ENCODE measurements around the gene GSDME.
A peak's percentile ranks its signal among the peaks of the same experiment; 100 is the strongest.

The GSDME gene

DNA sequence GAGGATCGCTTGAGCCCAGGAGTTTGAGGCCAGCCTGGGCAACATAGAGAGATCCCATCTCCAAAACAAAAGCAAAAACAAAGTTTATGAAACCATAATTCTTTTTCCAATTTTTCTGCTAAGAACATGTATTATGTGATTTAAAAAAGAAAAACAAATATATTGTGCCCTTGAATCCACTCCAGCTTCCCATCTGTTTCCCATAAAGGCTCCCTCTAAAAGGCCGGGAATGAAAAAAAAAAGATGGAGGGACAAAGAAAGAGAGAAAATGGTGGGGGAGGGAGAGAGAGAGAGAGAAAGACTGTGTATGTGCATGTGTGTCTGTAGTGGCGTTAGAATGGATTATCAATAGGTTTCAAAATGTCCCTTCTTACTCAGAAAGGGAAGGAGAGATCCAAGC is 20.5 kb upstream of the GSDME start:
- FAIRE-seq (no peak), DNase-seq (ENCODE audit: extremely low spot score, insufficient read length, low read depth) (no peak)

DNA sequence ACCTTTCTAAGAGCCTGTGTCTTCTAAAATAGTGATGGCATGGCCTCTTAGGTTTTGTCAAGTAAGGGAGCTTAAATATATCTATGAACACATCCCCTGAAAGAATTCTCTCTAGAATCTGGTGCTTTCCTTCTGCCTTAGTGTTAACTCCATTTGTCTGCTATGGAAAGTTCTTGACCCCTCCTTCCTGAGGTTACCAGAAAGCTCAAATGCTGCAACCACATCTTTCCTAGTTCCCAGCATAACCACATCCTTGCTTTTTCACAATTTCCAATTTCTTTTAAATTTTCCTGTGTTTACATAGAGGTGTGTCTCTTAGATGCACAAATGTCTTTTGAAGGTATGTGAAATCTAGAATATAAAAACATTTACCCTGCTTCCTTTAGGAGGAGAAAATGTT is 16.4 kb upstream of the GSDME start:
- FAIRE-seq: no peak
- DNase-seq (ENCODE audit: extremely low spot score, insufficient read length, low read depth): no peak

DNA sequence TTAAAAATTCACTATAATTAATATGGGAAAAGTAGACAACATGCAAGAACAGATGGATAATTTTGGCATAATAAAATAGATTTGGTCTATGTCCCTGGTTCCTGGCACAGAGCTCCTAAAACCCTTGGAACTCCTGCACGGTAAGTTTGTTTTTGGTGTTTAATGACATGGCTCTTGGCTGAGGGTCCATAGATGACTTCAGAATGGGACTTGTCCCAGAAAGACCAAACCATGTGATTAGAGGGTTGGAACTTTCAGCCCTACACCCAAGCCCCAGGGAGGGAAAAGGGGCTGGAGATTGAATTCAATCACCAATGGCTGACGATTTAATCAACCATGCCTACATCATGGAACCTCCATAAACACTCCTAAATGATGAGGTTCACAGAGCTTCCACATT is 12.6 kb upstream of the GSDME start:
- no peak for FAIRE-seq
- no peak for DNase-seq (ENCODE audit: extremely low spot score, insufficient read length, low read depth)

DNA sequence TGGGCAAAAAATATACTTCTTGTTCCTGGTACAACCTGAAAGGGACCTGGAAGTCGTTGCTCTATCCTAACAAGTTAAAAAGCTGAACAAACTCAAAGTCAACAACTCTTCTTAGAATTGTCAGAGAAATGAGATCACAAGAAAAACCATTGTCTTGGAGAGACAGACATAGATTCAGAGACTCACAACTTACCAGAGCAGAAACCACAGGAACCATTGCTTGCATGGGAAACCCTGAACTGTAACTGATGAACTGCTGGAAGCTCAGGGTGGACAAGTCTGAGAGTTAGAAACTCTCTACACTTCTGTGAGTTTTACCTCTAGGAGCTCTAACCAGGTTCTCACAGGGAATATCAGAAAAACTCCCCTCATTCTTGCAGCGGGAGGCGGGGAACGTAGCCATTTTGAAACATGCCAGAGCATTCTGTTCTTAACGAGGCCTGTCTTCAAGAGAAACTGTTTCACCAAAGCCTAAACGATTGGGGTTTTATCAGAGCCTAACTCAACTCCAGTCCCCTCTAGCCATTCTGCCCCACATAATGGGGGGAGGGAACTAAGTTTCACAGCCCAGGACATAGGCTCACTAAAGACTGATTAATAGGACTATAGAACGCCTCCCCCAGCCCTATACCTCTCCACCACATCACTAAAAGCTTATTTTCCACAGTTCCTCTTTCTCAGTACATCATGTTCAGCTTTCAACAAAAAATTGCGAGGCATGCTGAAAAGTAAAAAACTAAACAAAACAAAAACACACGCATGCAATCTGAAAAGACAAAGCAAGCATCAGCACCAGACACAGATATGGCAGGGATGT is 12.0 kb upstream of the GSDME start:
- FAIRE-seq: peak; percentile 44
- DNase-seq (ENCODE audit: extremely low spot score, insufficient read length, low read depth): no peak

DNA sequence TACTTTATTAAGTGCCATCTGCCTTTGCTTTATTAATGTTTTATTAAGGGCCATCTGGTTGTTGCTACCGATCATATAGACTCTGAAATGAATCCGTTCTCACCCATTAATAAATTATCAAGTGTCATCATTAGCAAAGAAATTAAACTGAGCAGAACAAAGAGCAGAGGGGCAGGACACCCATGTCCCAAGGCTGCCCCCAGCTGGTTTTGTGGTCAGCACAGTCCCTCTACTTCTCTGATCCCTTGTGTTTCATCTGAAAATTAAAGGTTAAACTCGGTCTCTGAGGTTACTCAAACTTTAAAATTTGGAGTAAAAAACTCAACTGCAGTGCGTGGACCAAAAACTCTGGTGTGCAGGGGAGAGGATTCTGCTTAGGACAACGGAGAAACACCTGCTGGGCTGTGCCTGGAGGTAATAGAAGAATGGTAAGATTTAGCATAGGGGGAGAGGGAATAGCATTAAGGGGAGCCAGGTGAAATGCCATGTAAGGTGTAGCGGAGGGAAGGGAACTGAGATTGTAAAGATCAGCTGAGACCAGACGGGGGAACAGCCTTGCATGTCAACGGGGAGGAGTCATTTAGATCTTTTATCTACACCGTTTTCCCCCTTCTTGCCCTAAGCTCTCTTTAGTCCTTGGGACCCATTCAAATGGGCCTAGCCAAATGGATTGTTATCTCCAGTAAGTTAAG is 10.8 kb upstream of the GSDME start:
- DNase-seq (ENCODE audit: extremely low spot score, insufficient read length, low read depth): no peak
- FAIRE-seq: no peak

DNA sequence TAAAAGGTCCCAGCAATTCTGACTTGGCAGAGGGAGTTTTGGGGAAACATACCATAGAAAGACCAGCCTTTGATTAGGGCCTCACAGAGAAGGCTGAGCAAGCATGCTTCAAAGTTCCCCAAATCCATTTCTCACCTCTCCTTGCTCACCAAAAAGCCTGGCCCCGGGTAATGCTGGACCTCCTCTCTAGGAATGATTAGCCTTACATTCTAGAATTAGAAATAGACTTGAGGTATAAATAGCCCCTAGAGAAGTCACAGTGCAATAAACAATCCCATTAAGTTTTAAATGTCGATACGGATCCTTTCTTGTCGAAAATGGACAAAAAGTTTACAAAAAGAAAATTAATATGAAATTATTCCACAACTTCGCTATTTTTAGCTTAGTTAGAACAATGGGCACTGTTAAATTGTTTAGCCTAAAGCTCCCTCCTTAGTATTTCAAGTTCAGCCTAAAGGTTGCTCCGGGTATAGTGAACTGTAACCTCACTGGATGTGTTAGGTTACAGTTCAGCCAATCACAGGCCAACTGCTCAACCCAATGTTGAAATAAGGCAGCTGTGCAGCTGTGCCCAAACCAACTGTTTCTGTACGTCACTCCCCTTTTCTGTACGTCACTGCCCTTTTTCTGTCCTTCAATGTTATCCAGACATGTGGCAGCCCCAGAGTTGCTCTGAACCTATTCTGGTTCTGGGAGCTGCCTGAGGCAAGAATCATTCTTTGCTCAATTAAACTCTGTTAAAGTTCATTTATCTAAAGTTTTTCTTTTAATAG is 7.9 kb upstream of the GSDME start:
- no peak for DNase-seq (ENCODE audit: extremely low spot score, insufficient read length, low read depth)
- FAIRE-seq: no peak

DNA sequence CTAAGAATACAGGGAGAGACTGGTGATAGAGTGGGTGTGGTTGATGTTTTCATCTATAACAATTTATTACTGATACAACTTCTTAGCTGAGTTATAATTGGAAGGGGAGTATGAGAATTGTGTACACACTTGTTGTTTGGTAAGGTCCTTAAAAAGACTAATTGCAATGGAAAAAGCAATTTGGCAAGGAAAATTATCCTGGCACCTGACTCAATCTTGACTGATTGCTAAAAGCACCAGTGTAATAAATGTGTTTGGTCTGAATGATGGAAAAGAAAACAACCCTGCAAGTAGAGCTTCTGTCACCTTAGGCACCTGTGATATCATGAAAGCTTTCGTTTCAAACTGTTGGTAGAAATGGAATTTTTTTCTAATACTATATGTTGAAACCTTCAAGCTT is 6.7 kb upstream of the GSDME start:
- no peak for DNase-seq (ENCODE audit: extremely low spot score, insufficient read length, low read depth)
- FAIRE-seq: no peak

DNA sequence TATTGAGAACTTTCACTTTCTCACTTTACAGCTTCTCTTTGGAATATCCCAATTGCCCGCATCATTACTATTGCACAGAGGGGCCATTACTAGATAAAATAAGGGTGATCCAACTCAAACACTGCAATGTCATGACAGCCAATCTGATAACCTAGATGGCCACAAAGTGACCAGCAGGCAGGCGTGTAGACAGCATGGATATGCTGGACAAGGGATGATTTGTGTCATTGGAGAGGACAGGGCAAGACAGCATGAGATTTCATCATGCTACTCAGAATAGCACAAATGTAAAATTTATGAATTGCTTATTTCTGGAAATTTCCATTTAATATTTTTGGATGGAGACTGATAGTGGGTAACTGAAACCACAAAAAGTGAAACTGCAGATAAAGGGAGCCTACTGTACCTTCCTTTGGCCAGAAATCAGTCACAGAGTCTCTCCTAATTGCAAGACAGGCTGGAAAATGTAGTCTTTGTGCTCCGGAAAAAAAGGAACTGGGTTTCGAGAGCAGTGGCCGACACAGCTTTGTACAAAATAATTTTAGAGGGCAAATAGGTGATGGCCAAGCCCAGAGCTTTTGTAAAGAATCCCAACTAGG is 6.1 kb upstream of the GSDME start:
- FAIRE-seq (peak; percentile 60), DNase-seq (ENCODE audit: extremely low spot score, insufficient read length, low read depth) (no peak)

DNA sequence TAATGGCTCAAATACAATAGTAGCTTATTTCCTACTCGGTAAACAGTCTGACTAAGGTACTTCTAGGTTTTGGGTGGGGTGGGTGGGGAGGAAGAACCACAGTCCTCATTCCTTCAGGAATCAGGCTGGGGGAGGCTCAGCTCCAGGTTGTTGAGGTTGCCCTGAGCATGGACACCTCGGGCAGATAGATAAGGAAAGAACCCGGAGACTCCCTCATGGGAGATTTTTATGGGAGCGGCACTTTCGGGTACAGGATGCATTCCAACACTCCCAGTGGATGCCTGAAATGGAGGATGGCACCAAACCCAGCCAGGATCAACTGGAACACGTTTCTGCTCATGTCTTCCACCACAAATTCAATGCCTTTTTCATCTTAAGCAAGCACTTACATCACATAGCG is 5.5 kb upstream of the GSDME start:
- no peak for DNase-seq (ENCODE audit: extremely low spot score, insufficient read length, low read depth)
- FAIRE-seq: no peak

DNA sequence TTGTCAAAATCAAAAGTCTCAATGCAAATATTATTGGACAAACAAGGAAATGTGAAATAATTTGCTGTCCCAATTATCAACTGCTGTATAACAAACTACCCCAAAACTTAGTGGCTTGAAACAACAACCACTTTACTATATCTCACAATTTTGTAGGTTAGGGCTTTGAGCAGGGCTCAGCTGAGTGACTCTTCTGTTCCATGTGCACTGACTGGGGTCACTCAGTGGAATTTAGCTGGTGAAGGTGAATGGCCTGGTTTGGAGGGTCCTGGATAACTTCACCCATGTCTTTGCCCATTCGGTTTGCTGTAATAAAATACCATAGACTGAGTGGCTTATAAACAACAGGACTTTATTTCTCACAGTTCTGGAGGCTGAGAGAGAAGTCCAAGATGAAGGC is 3.7 kb upstream of the GSDME start:
- FAIRE-seq: no peak
- DNase-seq (ENCODE audit: extremely low spot score, insufficient read length, low read depth): no peak

DNA sequence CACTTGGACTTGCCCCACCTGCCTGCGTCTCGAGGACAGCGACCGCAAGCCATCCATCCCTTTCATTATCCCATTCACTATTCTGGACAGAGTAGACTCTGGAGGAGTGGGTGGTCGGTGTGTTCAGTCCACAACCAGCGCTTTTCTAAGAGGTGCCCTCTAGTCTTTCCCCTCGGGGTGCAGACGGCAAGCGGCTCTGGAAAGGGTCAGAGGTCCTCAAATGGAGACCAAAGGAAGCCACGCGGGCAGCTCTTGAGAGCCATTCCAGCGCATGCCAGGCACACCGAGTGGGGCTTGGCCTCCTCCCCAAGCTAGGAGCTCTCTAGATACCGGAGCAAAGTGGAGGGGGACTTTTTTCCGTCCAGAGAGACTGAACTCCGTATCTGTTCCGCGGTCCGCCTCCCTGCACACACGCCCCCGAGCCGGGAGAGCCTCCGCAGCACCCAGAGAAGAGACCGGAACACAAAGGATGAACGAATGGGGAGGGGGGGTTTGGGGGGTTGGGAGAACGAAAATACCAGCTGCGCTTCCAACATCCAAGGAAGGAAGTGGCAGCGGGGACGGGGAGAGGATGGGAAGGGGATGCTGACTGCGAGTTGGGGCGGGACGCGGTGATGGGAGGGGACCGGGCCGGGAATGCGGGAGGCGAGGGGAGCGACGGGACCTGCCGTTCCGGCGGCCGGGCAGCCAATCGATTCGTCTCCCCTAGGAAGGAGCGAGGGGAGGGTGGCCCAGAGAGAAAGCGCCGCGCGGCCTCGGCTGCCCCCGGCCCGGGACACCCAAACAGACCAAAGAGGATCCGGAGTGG is 515 bp downstream of the GSDME start:
- FAIRE-seq (peak; percentile 44), DNase-seq (ENCODE audit: extremely low spot score, insufficient read length, low read depth) (no peak)

DNA sequence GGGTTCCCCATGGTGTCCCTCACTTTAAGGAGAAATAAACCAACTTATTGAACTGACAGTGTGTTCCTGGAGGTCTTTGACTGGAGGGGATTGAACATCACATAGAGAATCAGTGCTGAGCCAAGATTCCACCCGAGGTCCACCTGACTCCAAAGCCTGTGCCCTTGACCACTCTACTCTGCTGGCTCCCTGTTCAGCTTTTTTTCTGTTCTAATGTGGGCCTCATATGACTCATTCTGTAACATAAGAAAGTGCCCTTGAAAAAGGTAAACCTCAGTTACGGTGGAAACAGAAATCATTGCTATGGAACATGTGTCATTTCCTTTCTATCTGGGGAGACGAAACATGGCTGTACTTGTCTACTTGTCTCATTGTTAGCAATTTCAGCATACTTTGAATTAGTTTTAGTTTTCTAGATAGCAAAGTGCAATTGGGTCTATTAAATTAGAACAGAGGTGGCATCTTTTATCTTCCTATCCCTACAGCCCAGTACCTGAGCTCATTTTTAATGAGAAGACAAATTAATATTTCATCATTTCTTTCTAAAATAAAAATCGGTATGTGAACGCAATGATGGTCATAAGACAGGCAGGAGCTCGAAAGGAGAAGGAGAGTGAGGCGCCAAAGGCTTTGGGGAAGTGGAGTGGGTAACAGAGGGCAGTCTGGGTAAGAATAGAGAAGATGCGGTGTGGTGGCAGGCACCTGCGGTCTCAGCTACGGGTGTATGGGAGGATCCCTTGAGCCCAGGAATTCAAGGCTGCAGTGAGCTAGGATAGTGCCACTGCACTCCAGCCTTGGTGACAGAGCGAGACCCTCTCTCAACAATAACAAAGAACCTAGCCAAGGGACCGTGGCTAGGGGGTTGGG is 1.5 kb downstream of the GSDME start:
- DNase-seq (ENCODE audit: extremely low spot score, insufficient read length, low read depth): peak; percentile 58
- peak; percentile 93 for FAIRE-seq

DNA sequence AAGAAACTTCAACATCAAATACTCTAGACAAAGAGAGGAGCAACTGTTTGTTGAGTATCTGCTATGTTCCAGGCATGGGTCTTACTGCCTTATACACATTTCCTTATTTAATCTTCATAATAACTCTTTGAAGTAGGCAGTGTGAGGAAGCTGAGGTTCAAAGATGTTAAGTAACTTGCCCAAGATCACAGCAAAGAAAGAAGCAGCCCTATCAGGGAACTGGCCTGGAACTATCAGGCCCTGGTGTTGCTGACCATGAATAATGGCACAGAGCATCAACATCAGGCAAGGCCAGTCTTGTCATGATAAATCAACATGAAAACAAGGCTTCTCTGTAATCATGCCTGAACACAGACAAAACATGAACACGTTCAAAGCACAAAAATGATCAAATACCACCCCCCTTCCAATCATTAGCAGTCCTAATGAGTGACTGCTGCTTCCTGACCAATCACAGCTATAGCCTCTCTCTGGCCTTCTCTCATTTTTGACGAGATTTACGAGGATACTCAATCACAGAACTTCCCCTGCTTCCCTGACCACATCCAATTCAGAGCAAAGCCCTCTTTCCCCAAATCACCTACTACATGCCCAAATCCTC is 2.3 kb downstream of the GSDME start:
- FAIRE-seq (peak; percentile 69), DNase-seq (ENCODE audit: extremely low spot score, insufficient read length, low read depth) (no peak)

DNA sequence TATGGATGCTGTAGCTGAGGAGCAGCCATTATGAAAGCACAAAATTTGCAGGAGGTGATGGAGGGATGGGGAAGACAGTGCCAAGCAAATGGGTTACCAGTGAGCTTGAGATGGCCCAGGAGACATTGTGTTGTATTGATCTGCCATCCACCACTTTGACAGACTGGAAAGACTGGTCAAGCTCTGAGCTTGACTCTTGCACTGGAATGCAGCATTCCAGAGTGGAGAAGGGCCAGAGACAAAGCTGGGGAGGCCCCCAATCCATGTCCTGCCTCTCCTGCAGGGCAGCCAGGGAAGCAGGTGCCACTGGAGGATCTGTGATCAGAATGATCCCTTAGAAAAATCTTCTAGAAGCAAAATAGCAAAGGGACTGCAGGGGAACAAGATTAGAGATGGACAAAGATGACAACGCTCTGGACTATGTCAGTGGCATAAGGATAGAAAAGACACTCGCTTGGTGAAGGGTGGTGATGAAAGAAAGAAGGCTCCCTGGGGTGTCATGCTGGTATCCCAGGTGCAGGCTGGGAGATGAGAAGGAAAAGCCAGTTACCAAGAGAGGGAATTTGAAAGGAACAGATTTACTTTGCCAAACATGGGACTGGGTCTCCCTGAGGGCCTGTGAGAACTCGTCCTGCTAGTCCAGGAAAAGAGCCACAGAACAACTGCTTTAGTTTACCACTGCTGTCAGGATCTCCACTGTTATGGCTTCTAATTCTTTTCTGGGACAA is 5.0 kb downstream of the GSDME start:
- DNase-seq (ENCODE audit: extremely low spot score, insufficient read length, low read depth) (no peak), FAIRE-seq (no peak)

DNA sequence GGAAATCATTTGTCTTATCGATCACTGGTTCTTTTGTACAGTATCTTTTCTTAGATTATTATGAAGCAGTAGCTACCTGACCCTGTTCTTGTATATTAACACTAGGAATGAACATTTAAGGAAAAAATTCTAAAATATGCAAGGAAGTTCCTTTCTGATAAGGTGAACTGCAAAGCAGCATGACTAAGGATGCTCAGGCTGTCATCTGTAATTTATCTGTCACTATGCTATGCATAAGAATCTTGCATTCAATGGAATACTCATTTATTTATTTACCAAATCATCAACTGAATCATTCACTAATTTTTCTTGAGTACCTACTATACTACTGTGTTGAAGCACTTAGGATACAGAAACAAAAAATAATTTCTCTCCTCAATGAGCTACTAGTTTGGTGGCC is 5.8 kb downstream of the GSDME start:
- DNase-seq (ENCODE audit: extremely low spot score, insufficient read length, low read depth) (no peak), FAIRE-seq (no peak)

DNA sequence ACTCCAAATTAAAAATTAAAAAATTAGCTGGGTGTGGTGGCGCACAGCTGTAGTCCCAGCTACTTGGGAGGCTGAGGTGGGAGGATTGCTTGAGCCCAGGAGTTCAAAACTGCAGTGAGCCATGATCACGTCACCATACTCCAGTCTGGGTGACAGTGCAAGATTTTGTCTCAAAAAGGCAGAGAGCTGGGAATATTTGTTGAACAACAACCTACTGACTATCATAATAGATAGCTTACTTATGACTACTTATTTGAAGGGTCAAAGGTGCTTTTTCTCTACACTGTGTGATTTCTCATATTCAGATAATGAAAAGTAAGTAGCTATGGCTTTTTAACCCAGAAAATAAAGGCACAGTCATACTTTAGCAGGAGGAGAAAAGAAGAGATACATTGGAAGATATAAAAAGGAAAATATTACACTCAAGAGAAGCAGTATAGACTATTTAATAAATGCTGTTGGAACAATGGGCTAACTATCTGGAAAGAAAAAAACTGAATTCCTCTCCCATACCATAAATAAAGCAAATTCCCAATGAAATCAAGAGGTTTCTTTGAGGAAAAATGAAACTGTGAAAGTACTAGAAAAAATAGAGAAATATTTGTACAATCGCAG is 6.7 kb downstream of the GSDME start:
- FAIRE-seq (no peak), DNase-seq (ENCODE audit: extremely low spot score, insufficient read length, low read depth) (no peak)

DNA sequence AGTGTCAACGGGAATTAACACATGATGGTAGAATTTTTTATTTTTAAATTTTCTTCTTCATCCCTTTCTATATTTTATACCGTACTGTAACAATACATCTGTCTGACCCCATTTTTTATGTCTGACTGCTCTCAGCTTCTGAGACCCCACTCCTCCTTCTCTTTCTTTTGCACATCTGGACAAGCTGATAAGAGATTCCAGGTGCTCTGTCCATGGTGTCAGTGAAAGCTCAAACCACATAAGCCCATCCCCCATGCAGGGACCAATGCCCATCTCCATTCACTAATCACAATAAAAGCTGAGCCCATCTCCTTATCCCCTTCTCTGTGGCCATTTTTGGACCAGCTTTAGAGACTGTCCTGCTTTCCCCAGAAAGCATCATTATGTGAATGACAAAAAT is 8.7 kb downstream of the GSDME start:
- DNase-seq (ENCODE audit: extremely low spot score, insufficient read length, low read depth): no peak
- no peak for FAIRE-seq

Data from GM18507 (cell line).